A673 (cell line): ENCODE data around the gene PTH2. TPM values are rescaled to one million over a fixed set of nuclear protein-coding genes. Genes with fewer than 3 reads are reported as not detected.

Experiments used
- BruUV-seq: library from RNA; stranded (reverse); fragments of 400-500 nt; replicated peaks from 2 replicates; lab custom pipeline; 2021; lab: Mats Ljungman, UMichigan
- CTCF ChIA-PET: fragments of 300-600 bp; sonication (Branson Sonifier 250); formaldehyde crosslinking; loops from one replicate; lab custom pipeline; 2022; ENCODE audit warnings: antibody characterized with exemption; lab: Charles Lee
- POLR2A ChIA-PET: fragments of 300-600 bp; sonication (Branson Sonifier 250); formaldehyde crosslinking; loops from one replicate; lab custom pipeline; 2022; ENCODE audit warnings: antibody characterized with exemption; ENCODE audit not compliant: low non-redundant PET; lab: Charles Lee
- DNase-seq: peaks from one replicate; pipeline ENCODE4 v3.0.0-alpha.2; 2015; ENCODE audit warnings: low spot score
- H3K27ac ChIP-seq: fragments of 200-600 bp; sonication (generic); 2 replicates; pipeline ENCODE4 v1.5.1; 2016; ENCODE audit warnings: mixed run types, low read depth, mild to moderate bottlenecking, mixed read lengths, antibody characterized with exemption, low read length; ENCODE audit not compliant: poor library complexity, severe bottlenecking
- H3K27me3 ChIP-seq: fragments of 200-600 bp; sonication (generic); replicated peaks from 2 replicates; pipeline ENCODE4 v1.6.1; 2017; ENCODE audit warnings: mixed run types, low read depth, mild to moderate bottlenecking, mixed read lengths, antibody characterized with exemption, low read length; ENCODE audit not compliant: insufficient read depth, poor library complexity
- H3K36me3 ChIP-seq: fragments of 200-600 bp; sonication (generic); 2 replicates; pipeline ENCODE4 v1.6.1; 2016; ENCODE audit warnings: mixed run types, mild to moderate bottlenecking, mixed read lengths, antibody characterized with exemption, low read length; ENCODE audit not compliant: insufficient read depth, poor library complexity, severe bottlenecking
- H3K4me1 ChIP-seq: fragments of 200-600 bp; sonication (generic); 2 replicates; pipeline ENCODE4 v1.6.1; 2017; ENCODE audit warnings: mixed run types, mild to moderate bottlenecking, mixed read lengths, antibody characterized with exemption, low read length; ENCODE audit not compliant: insufficient read depth, poor library complexity, severe bottlenecking
- H3K4me3 ChIP-seq: fragments of 200-600 bp; sonication (generic); 2 replicates; pipeline ENCODE4 v1.5.1; 2016; ENCODE audit warnings: low read depth, mixed run types, mild to moderate bottlenecking, mixed read lengths, low read length; ENCODE audit not compliant: poor library complexity, severe bottlenecking
- H3K9me3 ChIP-seq: fragments of 200-600 bp; sonication (generic); 2 replicates; pipeline ENCODE4 v1.6.1; 2016; ENCODE audit warnings: mixed run types, low read depth, mild to moderate bottlenecking, mixed read lengths, antibody characterized with exemption, low read length; ENCODE audit not compliant: poor library complexity, severe bottlenecking
- CTCF ChIP-seq: fragments of 300-800, 200-600 bp; sonication (generic); conservative IDR thresholded peaks from 2 replicates; pipeline ENCODE4 v1.5.1; 2017; ENCODE audit warnings: low read depth, mild to moderate bottlenecking, antibody characterized with exemption, low read length, moderate library complexity, mixed read lengths
- EZH2 ChIP-seq: fragments of 200-600 bp; sonication (generic); IDR thresholded peaks from 2 replicates; pipeline ENCODE4 v1.6.1; 2017; ENCODE audit warnings: borderline replicate concordance, low read depth, mild to moderate bottlenecking, mixed read lengths, antibody characterized with exemption, low read length; ENCODE audit not compliant: poor library complexity, severe bottlenecking
- intact Hi-C: fragments of 100-400 bp; cut with micrococcal nuclease; formaldehyde crosslinking; loops from one replicate; pipeline ENCODE4 v1.10.0; 2022; ENCODE audit not compliant: unreplicated experiment
- total RNA-seq: library from RNA; stranded (reverse); gene quantifications from 2 replicates; pipeline ENCODE4 v1.2.3, GENCODE V29; 2021

Gene PTH2
- total RNA-seq, 1 experiment from 2014 or later: not detected

DNA sequence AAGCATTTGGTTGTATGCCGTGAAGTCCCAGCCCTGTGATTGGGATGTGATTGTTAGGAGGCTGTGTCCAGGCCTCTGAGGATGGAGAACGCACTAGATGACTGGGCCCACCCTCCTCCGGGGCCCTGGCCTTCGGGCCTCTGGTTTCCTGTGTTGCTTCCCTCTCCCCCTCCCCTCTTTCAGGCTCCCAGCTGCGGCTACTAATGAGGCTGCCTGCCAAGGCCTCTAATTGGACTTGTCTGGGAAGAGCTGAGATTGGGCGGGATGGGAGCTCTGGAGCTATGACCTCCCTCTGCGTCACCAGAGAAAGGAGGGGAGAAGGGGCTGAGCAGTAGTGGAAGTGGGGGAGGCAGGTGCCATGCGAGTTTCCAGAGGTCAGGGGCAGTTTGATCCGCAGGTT is 9.9 kb downstream of the PTH2 start:
- Histone ChIP-seq H3K36me3 (no peaks in the 10 kb centered on the region), H3K4me1 (no peaks in the 10 kb centered on the region), H3K27ac (no peak overlapping the region), H3K4me3 (no peak overlapping the region), H3K9me3 (no peaks in the 10 kb centered on the region), H3K27me3 (no peaks in the 10 kb centered on the region)
- POLR2A ChIA-PET: no interaction called here
- CTCF ChIA-PET: no interaction called here
- no TSS peak for BruUV-seq
- intact Hi-C loops: no loop called here
- TF ChIP-seq CTCF (no peak), EZH2 (no peak)
- DNase-seq: no peak

- TF ChIP-seq EZH2: no peak
- TF ChIP-seq CTCF: no peak
- Histone ChIP-seq H3K4me1 (no peaks in the 10 kb centered on the region), H3K27ac (no peak overlapping the region), H3K36me3 (no peaks in the 10 kb centered on the region), H3K9me3 (no peaks in the 10 kb centered on the region), H3K4me3 (no peak overlapping the region), H3K27me3 (no peaks in the 10 kb centered on the region)
- ChIA-PET POLR2A (interaction anchor here (0.6 kb wide), 1 partner anchor 305 kb away, joined by 4 read pairs; no protein-coding TSS in a partner anchor), CTCF (no interaction called here)
- BruUV-seq: no TSS peak
- no peak for DNase-seq
- intact Hi-C loops: no loop called here
These were observed 11.4 kb downstream of the PTH2 start for GRCh38 chr19:49411681-49412326.

DNA sequence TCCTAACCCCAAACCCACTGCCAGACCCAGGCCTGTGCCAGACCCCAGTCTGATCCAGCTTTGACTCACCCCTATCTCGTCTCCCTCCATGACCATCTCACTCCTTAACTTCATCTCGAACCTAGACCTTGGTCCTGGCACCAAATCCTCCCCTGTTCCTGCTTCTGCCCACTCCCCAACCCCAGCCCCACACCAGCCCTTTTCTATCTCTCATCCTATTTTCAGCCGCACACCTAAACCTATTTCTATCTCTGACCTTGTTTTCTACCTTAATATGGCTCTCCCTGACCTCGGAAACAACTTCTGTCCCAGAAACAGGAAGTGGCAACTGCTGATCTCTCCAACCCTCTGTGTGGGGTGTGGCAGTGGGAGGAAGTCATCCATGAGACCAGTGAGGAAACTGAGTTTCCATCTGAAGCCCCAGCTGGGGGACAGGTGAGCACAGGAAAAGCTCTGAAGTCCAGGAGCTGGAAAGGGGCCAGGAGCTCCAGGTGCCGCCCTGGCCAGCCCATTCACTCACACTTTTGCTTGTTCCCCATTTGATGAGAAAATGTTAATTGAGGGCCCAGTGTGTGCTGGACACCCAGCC is 13.7 kb downstream of the PTH2 start:
- no peak overlapping the region for H3K27ac ChIP-seq
- H3K36me3 ChIP-seq: no peaks in the 10 kb centered on the region
- ChIA-PET CTCF (no interaction called here), POLR2A (interaction anchor here (0.7 kb wide), 1 partner anchor 67 kb away, joined by 8 read pairs; no protein-coding TSS in a partner anchor)
- TF ChIP-seq EZH2: no peak
- no peak for TF ChIP-seq CTCF
- intact Hi-C loops: no loop called here
- no peak for DNase-seq
- H3K9me3 ChIP-seq: no peaks in the 10 kb centered on the region
- no peaks in the 10 kb centered on the region for H3K27me3 ChIP-seq
- BruUV-seq: no TSS peak
- no peak overlapping the region for H3K4me3 ChIP-seq
- no peaks in the 10 kb centered on the region for H3K4me1 ChIP-seq
